GM12892 (cell line): Measurements from ENCODE around the gene BCCIP.

Experiments
- POLR2A ChIP-seq: IDR thresholded peaks from 2 replicates; pipeline ENCODE4 v1.6.1; 2011; ENCODE audit warnings: low read depth, low read length, control low read depth
- POLR2AphosphoS5 ChIP-seq: IDR thresholded peaks from 2 replicates; pipeline ENCODE4 v1.6.1; 2011; ENCODE audit warnings: low read depth, low read length, control low read depth

- TF ChIP-seq POLR2AphosphoS5 = no peak
- no peak for TF ChIP-seq POLR2A
These were observed 49.4 kb upstream of the BCCIP start for GRCh38 chr10:125773687-125774543.
